Panc1 (cell line): ENCODE measurements around the gene TUBB1. TPM values are rescaled to one million over a fixed set of nuclear protein-coding genes. Genes with fewer than 3 reads are reported as not detected.

ENCODE experiments used
- ATAC-seq: fragments of 200-7000 bp; cut with Tn5 transposase; 2 replicates; pipeline ENCODE4 v1.9.1; 2020; ENCODE audit warnings: mild to moderate bottlenecking, moderate library complexity
- BruUV-seq: library from RNA; stranded (reverse); fragments of 400-500 nt; replicated peaks from 2 replicates; lab custom pipeline; 2021; lab: Mats Ljungman, UMichigan
- CTCF ChIA-PET: fragments of 300-600 bp; sonication (Branson Sonifier 250); formaldehyde crosslinking; loops from one replicate; lab custom pipeline; 2022; ENCODE audit warnings: antibody characterized with exemption; lab: Charles Lee
- POLR2A ChIA-PET: fragments of 300-600 bp; sonication (Branson Sonifier 250); formaldehyde crosslinking; loops from one replicate; lab custom pipeline; 2022; ENCODE audit warnings: antibody characterized with exemption; lab: Charles Lee
- DNase-seq: peaks from one replicate; pipeline ENCODE4 v3.0.0-alpha.2; 2010; ENCODE audit warnings: low read depth, low spot score
- H3K27ac ChIP-seq: 2 replicates; pipeline ENCODE4 v1.5.1; 2011; ENCODE audit warnings: mild to moderate bottlenecking, low read length, inconsistent platforms
- H3K27me3 ChIP-seq: fragments of 200-500 bp; sonication (Bioruptor generic); 2 replicates; pipeline ENCODE4 v1.6.0; 2014; ENCODE audit warnings: low read length, inconsistent platforms; ENCODE audit not compliant: control insufficient read depth, insufficient read depth
- H3K36me3 ChIP-seq: fragments of 200-500 bp; sonication (Bioruptor generic); 2 replicates; pipeline ENCODE4 v1.5.1; 2014; ENCODE audit warnings: inconsistent platforms, mild to moderate bottlenecking, low read length, moderate library complexity; ENCODE audit not compliant: control insufficient read depth, insufficient read depth
- H3K4me1 ChIP-seq: 2 replicates; pipeline ENCODE4 v1.5.1; 2011; ENCODE audit warnings: inconsistent platforms, mild to moderate bottlenecking, low read length, moderate library complexity; ENCODE audit not compliant: control insufficient read depth, insufficient read depth
- H3K4me3 ChIP-seq, 2 experiments: 2 replicates each; pipeline ENCODE4 v1.5.1; 2011 to 2012; ENCODE audit warnings: low read depth in 2 of 2, low read length in 2 of 2, mild to moderate bottlenecking in 2 of 2, inconsistent platforms in 1 of 2, moderate library complexity in 1 of 2
- H3K9me3 ChIP-seq: fragments of 200-500 bp; sonication (Bioruptor generic); 2 replicates; pipeline ENCODE4 v1.5.1; 2014; ENCODE audit warnings: low read depth, mild to moderate bottlenecking, inconsistent platforms, low read length, moderate library complexity; ENCODE audit not compliant: control insufficient read depth, insufficient read depth
- POLR2AphosphoS5 ChIP-seq: IDR thresholded peaks from 2 replicates; pipeline ENCODE4 v1.6.1; 2012; ENCODE audit warnings: mild to moderate bottlenecking, low read depth, low read length, moderate library complexity
- SIN3A ChIP-seq: IDR thresholded peaks from 2 replicates; pipeline ENCODE4 v1.6.1; 2012; ENCODE audit warnings: low read depth, mild to moderate bottlenecking, low read length, moderate library complexity, borderline replicate concordance; ENCODE audit not compliant: insufficient read depth
- TCF7L2 ChIP-seq: IDR thresholded peaks from 2 replicates; pipeline ENCODE4 v1.6.1; 2011; ENCODE audit warnings: mild to moderate bottlenecking, low read depth, low read length, inconsistent platforms
- in situ Hi-C: cut with HindIII; loops from 2 replicates; pipeline ENCODE4 v1.10.0; 2016; ENCODE audit warnings: low sequenced_read_pairs, low pct_unique_long_range_greater_than_20kb
- intact Hi-C: fragments of 100-400 bp; cut with micrococcal nuclease; formaldehyde crosslinking; loops from one replicate; pipeline ENCODE4 v1.10.0; 2022; ENCODE audit not compliant: unreplicated experiment
- total RNA-seq: library from RNA; stranded (reverse); gene quantifications from one replicate; pipeline ENCODE4 v1.2.1, GENCODE V29; 2021; ENCODE audit not compliant: unreplicated experiment
- TF ChIP-seq, protein P1 (sequence below), 2 experiments: IDR thresholded peaks; 2 replicates each; pipeline ENCODE4 v1.6.1; 2011 to 2012; ENCODE audit warnings: low read depth in 2 of 2, control low read depth in 1 of 2, low read length in 1 of 2, mild to moderate bottlenecking in 1 of 2, moderate library complexity in 1 of 2; ENCODE audit not compliant: insufficient read depth in 1 of 2
- TF ChIP-seq, protein P2 (sequence below): fragments of 450-650 bp; IDR thresholded peaks from 2 replicates; pipeline ENCODE4 v1.5.1; 2017; ENCODE audit warnings: mild to moderate bottlenecking

TUBB1 gene
- total RNA-seq, 1 experiment from 2014 or later, result not detected

DNA sequence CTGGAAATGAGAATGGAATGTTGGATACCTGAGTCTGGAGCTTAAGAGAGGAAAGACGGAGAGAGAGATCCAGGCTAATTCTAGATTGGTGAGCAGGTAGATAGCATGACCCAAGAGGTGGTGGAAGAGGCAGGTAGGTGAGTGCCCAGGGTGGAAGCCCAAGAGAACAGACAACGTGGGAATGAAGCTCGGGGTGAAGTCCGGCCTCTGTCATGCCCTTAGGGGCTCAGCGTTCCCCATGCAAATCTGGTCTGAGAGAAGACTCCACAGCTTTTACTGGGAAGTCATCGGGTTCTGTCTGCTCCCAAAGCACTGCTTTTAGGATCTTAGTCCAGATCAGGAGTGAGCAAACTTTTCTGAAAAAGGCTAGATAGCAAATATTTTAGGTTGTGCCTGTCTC is 34.5 kb upstream of the TUBB1 start:
- in situ Hi-C loops, result no loop called here
- DNase-seq (no peak), ATAC-seq (no peak)
- POLR2A ChIA-PET, result no interaction called here
- TF ChIP-seq, protein P1, sequence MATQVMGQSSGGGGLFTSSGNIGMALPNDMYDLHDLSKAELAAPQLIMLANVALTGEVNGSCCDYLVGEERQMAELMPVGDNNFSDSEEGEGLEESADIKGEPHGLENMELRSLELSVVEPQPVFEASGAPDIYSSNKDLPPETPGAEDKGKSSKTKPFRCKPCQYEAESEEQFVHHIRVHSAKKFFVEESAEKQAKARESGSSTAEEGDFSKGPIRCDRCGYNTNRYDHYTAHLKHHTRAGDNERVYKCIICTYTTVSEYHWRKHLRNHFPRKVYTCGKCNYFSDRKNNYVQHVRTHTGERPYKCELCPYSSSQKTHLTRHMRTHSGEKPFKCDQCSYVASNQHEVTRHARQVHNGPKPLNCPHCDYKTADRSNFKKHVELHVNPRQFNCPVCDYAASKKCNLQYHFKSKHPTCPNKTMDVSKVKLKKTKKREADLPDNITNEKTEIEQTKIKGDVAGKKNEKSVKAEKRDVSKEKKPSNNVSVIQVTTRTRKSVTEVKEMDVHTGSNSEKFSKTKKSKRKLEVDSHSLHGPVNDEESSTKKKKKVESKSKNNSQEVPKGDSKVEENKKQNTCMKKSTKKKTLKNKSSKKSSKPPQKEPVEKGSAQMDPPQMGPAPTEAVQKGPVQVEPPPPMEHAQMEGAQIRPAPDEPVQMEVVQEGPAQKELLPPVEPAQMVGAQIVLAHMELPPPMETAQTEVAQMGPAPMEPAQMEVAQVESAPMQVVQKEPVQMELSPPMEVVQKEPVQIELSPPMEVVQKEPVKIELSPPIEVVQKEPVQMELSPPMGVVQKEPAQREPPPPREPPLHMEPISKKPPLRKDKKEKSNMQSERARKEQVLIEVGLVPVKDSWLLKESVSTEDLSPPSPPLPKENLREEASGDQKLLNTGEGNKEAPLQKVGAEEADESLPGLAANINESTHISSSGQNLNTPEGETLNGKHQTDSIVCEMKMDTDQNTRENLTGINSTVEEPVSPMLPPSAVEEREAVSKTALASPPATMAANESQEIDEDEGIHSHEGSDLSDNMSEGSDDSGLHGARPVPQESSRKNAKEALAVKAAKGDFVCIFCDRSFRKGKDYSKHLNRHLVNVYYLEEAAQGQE (IDR thresholded peaks at IDR 0.05; ENCODE audit: insufficient read depth in 1 of 2, low read depth in 2 of 2, low read length in 1 of 2), result no peak
- TF ChIP-seq, protein P2, sequence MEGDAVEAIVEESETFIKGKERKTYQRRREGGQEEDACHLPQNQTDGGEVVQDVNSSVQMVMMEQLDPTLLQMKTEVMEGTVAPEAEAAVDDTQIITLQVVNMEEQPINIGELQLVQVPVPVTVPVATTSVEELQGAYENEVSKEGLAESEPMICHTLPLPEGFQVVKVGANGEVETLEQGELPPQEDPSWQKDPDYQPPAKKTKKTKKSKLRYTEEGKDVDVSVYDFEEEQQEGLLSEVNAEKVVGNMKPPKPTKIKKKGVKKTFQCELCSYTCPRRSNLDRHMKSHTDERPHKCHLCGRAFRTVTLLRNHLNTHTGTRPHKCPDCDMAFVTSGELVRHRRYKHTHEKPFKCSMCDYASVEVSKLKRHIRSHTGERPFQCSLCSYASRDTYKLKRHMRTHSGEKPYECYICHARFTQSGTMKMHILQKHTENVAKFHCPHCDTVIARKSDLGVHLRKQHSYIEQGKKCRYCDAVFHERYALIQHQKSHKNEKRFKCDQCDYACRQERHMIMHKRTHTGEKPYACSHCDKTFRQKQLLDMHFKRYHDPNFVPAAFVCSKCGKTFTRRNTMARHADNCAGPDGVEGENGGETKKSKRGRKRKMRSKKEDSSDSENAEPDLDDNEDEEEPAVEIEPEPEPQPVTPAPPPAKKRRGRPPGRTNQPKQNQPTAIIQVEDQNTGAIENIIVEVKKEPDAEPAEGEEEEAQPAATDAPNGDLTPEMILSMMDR, result no peak
- TF ChIP-seq SIN3A, result no peak
- TF ChIP-seq TCF7L2, result no peak
- TF ChIP-seq POLR2AphosphoS5, result no peak
- BruUV-seq, result TSS peak; percentile 39
- H3K4me1 ChIP-seq, result peaks cover 10% of the 10 kb centered on the region; the same call in 1 of the 2 replicates
- peaks cover 13% of the 10 kb centered on the region for H3K36me3 ChIP-seq
- no peaks in the 10 kb centered on the region for H3K9me3 ChIP-seq
- no peaks in the 10 kb centered on the region for H3K27me3 ChIP-seq
- no peak overlapping the region for H3K27ac ChIP-seq
- H3K4me3 ChIP-seq, result no peak overlapping the region
- CTCF ChIA-PET, result no interaction called here
- intact Hi-C loops, result loop anchor here (10.0 kb wide), 1 partner anchor 90 kb away; no protein-coding TSS in a partner anchor

DNA sequence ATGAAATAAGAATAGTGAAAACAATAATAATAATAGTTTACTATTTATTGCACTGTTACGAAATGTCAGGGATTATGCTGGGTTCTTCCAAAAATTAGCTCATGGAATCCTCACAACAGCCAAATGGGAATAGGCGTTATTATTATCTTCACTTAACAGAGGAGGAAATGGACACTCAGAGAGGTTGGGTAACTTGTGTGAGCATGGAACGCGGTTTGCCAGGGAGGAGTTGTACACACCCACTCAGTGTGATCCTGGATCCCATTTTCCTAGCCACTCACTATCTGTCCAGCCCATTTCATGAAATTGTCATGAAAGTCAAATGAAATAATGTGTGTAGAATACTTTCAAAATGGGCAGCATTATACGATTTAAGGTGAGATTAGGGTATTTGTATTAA is 33.6 kb upstream of the TUBB1 start:
- H3K27me3 ChIP-seq, result no peaks in the 10 kb centered on the region
- H3K4me1 ChIP-seq, result peaks cover 10% of the 10 kb centered on the region; the same call in 1 of the 2 replicates
- DNase-seq, result no peak
- POLR2A ChIA-PET, result no interaction called here
- H3K9me3 ChIP-seq, result no peaks in the 10 kb centered on the region
- ATAC-seq, result no peak
- no peak for TF ChIP-seq POLR2AphosphoS5
- TF ChIP-seq, protein P1 (IDR thresholded peaks at IDR 0.05; ENCODE audit: insufficient read depth in 1 of 2, low read depth in 2 of 2, low read length in 1 of 2), result no peak
- TF ChIP-seq TCF7L2, result no peak
- no peak for TF ChIP-seq SIN3A
- TF ChIP-seq, protein P2, result no peak
- CTCF ChIA-PET, result no interaction called here
- H3K36me3 ChIP-seq, result peaks cover 13% of the 10 kb centered on the region
- in situ Hi-C loops (no loop called here), intact Hi-C loops (loop anchor here (10.0 kb wide), 1 partner anchor 91 kb away; no protein-coding TSS in a partner anchor)
- H3K27ac ChIP-seq, result no peak overlapping the region
- no TSS peak for BruUV-seq
- no peak overlapping the region for H3K4me3 ChIP-seq
